ENCODE measurements around the gene ECE1. TPM values are rescaled to one million over a fixed set of nuclear protein-coding genes. Genes with fewer than 3 reads are reported as not detected.

ECE1 gene
- total RNA-seq (100 to 1,000 TPM in 1 of 9 donors, 10 to 100 TPM in 8; 37.3 to 140 (median 59.4) TPM), polyA plus RNA-seq (10 to 100 TPM; 38.4 to 61.3 TPM)
- long read RNA-seq, donor 1, full-length matches to known transcripts, result 10 of 46 reads
- long read RNA-seq, donor 1, partial matches to known transcripts, result 9 of 46 reads
- long read RNA-seq, donor 1, other reads (novel, unspliced or antisense), result 27 of 46 reads
- long read RNA-seq, donor 2, full-length matches to known transcripts, result 98 of 187 reads
- long read RNA-seq, donor 2, partial matches to known transcripts, result 76 of 187 reads
- long read RNA-seq, donor 2, other reads (novel, unspliced or antisense), result 13 of 187 reads
- long read RNA-seq, donor 3, full-length matches to known transcripts, result 19 of 60 reads
- long read RNA-seq, donor 3, partial matches to known transcripts, result 14 of 60 reads
- long read RNA-seq, donor 3, other reads (novel, unspliced or antisense), result 27 of 60 reads

DNA sequence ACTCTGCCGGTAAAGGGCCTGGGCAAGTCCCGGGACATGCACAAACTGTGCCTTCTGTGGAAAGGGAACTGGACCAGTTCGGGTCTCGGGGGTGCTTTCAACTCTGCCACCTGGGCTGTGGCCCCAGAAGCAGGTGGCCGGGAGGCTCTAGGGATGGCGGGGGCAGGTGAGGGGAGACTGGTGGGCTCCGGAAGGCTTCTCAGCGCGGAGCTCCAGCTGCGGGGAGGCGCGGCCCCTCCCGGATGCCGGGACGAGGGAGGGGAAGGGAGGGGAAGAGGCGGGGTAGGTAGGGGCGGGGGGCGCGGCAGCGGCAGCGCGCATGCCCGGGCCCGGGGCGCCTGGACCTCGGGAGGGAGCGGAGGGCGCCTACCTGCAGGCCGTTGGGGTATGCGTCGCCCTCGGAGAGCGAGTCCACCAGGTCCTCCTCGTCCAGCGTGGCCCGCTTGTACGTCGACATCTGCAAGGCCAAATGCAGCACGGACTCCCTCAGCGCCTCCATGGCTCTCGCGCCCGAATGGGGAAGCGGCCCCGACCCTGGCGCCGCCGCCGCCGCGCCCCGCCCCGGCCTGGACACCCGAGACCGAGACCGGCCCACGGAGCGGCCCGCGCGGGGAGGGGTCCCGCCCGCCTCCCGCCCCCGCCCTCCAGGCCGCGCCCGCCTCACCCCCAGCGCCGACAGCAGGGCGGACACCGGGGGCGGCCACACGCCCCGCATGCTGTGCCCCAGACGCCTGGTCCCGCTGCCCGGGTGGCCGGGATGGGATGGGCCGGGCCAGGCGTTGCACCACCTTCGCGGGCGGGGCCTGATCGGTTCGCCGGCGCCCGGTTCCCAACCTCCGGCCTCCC lies at the start of gene ECE1:
ECE1 (minus strand) TSS at position 764 of the 846 bp plus-strand sequence; CDS start at position 715, 49 bp downstream.
- Histone ChIP-seq H3K27me3 (no peaks in the 10 kb centered on the region), H3K9me3 (no peaks in the 10 kb centered on the region), H3K4me1 (peaks cover 0 to 74% (median 40%) of the 10 kb centered on the region in 12 donors), H3K4me3 (peak within 1 kb of the TSS; percentile 58 to 92 (median 72)), H3K27ac (peak within 1 kb of the TSS; percentile 42 to 92 (median 80)), H3K36me3 (peaks cover 0 to 14% (median 4%) of the 10 kb centered on the region in 9 donors)
- TF ChIP-seq, protein P1, sequence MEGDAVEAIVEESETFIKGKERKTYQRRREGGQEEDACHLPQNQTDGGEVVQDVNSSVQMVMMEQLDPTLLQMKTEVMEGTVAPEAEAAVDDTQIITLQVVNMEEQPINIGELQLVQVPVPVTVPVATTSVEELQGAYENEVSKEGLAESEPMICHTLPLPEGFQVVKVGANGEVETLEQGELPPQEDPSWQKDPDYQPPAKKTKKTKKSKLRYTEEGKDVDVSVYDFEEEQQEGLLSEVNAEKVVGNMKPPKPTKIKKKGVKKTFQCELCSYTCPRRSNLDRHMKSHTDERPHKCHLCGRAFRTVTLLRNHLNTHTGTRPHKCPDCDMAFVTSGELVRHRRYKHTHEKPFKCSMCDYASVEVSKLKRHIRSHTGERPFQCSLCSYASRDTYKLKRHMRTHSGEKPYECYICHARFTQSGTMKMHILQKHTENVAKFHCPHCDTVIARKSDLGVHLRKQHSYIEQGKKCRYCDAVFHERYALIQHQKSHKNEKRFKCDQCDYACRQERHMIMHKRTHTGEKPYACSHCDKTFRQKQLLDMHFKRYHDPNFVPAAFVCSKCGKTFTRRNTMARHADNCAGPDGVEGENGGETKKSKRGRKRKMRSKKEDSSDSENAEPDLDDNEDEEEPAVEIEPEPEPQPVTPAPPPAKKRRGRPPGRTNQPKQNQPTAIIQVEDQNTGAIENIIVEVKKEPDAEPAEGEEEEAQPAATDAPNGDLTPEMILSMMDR (IDR thresholded peaks at IDR 0.05), result no peak
- TF ChIP-seq POLR2A (IDR thresholded peaks at IDR 0.05), result peak in 1 of 2 donors; percentile 27
- WGBS, 4 donors, result 1 to 16% (median 5%) methylated on average over 7 to 90 of the region's 90 CpGs
- intact Hi-C loops (cut with DNase I), result loop anchor here in 4 of 10 donors (5.0 kb wide), 2 partner anchors 42 to 47 kb away; no protein-coding TSS in a partner anchor
- peak in 3 of 4 donors; percentile 52 to 69 (median 61) for ATAC-seq
- peak; percentile 57 to 81 (median 66) for DNase-seq

DNA sequence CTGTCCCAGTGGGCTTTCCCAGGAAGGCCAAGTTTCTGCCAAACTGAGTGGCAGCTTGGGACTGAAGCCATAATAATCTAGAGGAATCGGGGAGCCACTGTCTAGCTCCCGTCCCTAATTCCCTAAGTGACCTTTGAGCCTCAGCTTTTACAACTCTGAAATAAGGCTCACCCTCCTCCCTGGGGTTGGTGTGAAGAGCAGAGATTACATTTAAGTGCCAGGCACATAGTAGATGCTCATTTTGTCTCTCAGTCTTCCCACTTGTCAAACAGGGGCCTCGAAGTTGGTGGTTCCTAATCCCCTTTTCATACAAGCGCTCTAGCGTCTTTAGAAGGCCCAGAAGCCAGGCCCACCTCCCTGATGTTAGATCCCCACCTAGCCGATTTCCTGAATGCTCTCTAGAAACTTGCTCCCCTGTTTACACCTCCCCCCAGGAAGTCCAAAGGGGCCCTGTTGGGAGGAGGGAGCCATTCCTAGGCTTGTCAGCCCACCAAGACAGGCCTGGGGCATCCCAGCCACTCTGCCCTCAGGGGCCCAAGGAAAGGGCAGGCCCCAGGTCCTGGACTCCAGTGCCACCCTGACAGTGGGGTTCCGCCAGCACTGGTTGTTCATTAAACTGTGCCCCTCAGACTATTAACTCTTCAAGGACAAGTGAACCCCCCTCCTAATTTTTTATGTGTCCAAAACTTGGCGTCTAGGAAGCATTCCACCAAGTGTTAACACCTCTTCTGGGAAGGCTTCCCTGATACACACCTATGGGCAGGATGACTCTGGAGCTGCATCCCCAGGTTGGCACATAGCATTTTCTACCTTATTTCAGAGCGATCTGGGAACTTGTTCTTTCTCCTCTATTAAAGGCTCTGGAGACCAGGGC lies 49.3 kb upstream of the ECE1 start:
- H3K9me3 ChIP-seq, result no peaks in the 10 kb centered on the region
- TF ChIP-seq, protein P1 (IDR thresholded peaks at IDR 0.05), result no peak
- TF ChIP-seq POLR2A (IDR thresholded peaks at IDR 0.05), result no peak
- peak overlapping the region; percentile 37 to 90 (median 78) for H3K27ac ChIP-seq
- WGBS, 4 donors, result 69 to 75% (median 71%) methylated on average over 9 of the region's 9 CpGs
- intact Hi-C loops (cut with DNase I), result loop anchor here in 2 of 10 donors (5.0 kb wide), 3 partner anchors 47 to 82 kb away; partner anchors contain the start of gene ECE1 (in 1 of the 2)
- peak in 1 of 5 donors; percentile 39 for DNase-seq
- H3K36me3 ChIP-seq, result no peaks in the 10 kb centered on the region
- H3K4me3 ChIP-seq, result no peak overlapping the region
- H3K4me1 ChIP-seq, result peaks cover 9 to 98% (median 83%) of the 10 kb centered on the region in 12 donors
- H3K27me3 ChIP-seq, result no peaks in the 10 kb centered on the region
- no peak for ATAC-seq

DNA sequence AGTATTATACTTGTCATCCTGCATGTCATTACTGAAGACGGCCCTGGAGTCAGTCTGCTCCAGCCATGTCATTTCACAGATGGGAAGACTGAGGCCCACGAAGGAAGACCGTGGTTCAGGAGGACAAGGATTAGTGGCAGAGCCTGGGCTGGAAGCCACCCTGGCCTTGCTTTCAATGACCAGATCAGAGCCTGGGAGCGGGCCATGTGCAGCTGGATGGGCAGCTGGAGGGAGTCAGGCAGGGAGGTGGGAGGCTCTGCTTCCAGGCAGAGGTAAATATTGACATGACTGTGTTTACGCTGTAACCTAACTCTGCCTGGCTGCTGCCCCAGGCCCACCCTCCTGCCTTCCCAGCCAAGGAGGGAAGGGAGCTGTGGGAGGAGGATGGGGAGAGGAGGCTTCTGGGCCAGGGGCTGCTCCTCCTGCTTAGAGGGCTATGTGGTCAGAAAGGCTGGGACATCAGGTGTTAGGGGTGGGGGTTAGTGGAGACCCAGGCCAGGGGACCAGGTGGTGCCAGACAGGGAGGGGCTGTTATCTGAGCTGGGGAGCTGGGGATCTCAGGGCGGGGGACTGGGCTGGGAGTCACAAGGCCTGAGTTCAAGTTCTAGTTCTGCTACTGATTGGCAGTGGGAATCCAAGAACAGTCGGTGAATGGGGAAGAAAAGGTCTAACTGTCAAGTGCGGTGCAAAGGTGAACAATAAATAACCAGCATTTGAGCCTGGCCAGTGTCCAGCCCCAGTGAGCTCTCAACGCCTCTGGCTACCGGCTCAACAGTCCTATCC lies 48.5 kb upstream of the ECE1 start:
- no peak overlapping the region for H3K4me3 ChIP-seq
- H3K36me3 ChIP-seq, result no peaks in the 10 kb centered on the region
- ATAC-seq (peak; percentile 32 to 64 (median 60)), DNase-seq (peak; percentile 64 to 87 (median 72))
- 42 to 52% (median 46%) methylated on average over 10 of the region's 10 CpGs for WGBS, 4 donors
- intact Hi-C loops (cut with DNase I), result loop anchor here in 2 of 10 donors (5.0 kb wide), 2 partner anchors 46 to 81 kb away; partner anchors contain the start of gene ECE1 (in 1 of the 2)
- peaks cover 9 to 98% (median 88%) of the 10 kb centered on the region in 12 donors for H3K4me1 ChIP-seq
- H3K27ac ChIP-seq, result peak overlapping the region; percentile 44 to 90 (median 78)
- no peaks in the 10 kb centered on the region for H3K27me3 ChIP-seq
- TF ChIP-seq POLR2A (IDR thresholded peaks at IDR 0.05), result no peak
- TF ChIP-seq, protein P1 (IDR thresholded peaks at IDR 0.05), result no peak
- no peaks in the 10 kb centered on the region for H3K9me3 ChIP-seq

Data from heart left ventricle (tissue), 16 donors.